K562 (cell line): ENCODE results near the gene SLC43A1. TPM values are rescaled to one million over a fixed set of nuclear protein-coding genes. Genes with fewer than 3 reads are reported as not detected.

ENCODE experiments used
- ATAC-seq: fragments of 200-7000 bp; cut with Tn5 transposase; 3 replicates; pipeline ENCODE4 v1.9.1; 2020; ENCODE audit warnings: moderate library complexity
- BruUV-seq: library from RNA; stranded (reverse); fragments of 400-500 nt; replicated peaks from 2 replicates; lab custom pipeline; 2021; lab: Mats Ljungman, UMichigan
- CTCF ChIA-PET: fragments of 300-600 bp; formaldehyde crosslinking; extraction: SDS; loops from one replicate; lab custom pipeline; 2021; ENCODE audit warnings: low intra/inter-chr PET ratio; lab: Yijun Ruan, JAX
- POLR2A ChIA-PET: fragments of 300-600, 350-650 bp; sonication (Branson Sonifier 250); formaldehyde crosslinking; extraction: SDS; loops from one replicate; lab custom pipeline; 2021; ENCODE audit warnings: antibody characterized with exemption, inconsistent platforms; lab: Yijun Ruan, JAX
- DNase-seq, 4 experiments: peaks; one replicate each; pipeline versions ENCODE4 v3.0.0 to v3.0.0-alpha.2; 2011 to 2018; ENCODE audit warnings: low spot score in 3 of 4, mixed read lengths in 3 of 4; ENCODE audit errors: extremely low read depth in 1 of 4
- FAIRE-seq: peaks from 2 replicates; lab custom pipeline; 2011; peaks lifted over from hg19 to GRCh38; lab: Jason Lieb, UNC
- H2AFZ ChIP-seq: 2 replicates; pipeline ENCODE4 v1.6.0; 2011; ENCODE audit warnings: low read depth, low read length, control low read depth, inconsistent platforms
- H3K27ac ChIP-seq: fragments of 200-600 bp; 3 replicates; pipeline ENCODE4 v1.8.0; 2011; ENCODE audit warnings: low read depth, mild to moderate bottlenecking, control low read depth, inconsistent platforms, low read length, moderate library complexity, mixed read lengths; ENCODE audit errors: extremely low read depth
- H3K27me3 ChIP-seq, 2 experiments: fragments of 300-600 bp in 1 of 2; 2 replicates in 1 of 2; 3 replicates in 1 of 2; pipeline versions ENCODE4 v1.6.0 to v1.8.0; 2011; ENCODE audit warnings: inconsistent platforms in 2 of 2, low read length in 2 of 2, mild to moderate bottlenecking in 1 of 2, mixed read lengths in 1 of 2, moderate library complexity in 1 of 2; ENCODE audit not compliant: control insufficient read depth in 2 of 2, insufficient read depth in 2 of 2
- H3K36me3 ChIP-seq: fragments of 300-600 bp; 3 replicates; pipeline ENCODE4 v1.8.0; 2011; ENCODE audit warnings: mild to moderate bottlenecking, low read length, inconsistent platforms; ENCODE audit not compliant: control insufficient read depth, insufficient read depth
- H3K4me1 ChIP-seq, 2 experiments: fragments of 200-600 bp in 1 of 2; replicated peaks in 1 of 2; 2 replicates in 1 of 2; 3 replicates in 1 of 2; pipeline versions ENCODE4 v1.5.1 to v1.8.0; 2011; ENCODE audit warnings: inconsistent platforms in 2 of 2, low read length in 2 of 2, mild to moderate bottlenecking in 1 of 2, mixed read lengths in 1 of 2, moderate library complexity in 1 of 2; ENCODE audit not compliant: control insufficient read depth in 2 of 2, insufficient read depth in 2 of 2
- H3K4me2 ChIP-seq: 2 replicates; pipeline ENCODE4 v1.6.1; 2011; ENCODE audit warnings: low read length, control low read depth, inconsistent platforms, mixed read lengths; ENCODE audit not compliant: insufficient read depth
- H3K4me3 ChIP-seq: fragments of 200-600 bp; sonication (generic), shearing (Covaris generic); 2 replicates; pipeline ENCODE4 v1.5.1; 2016; ENCODE audit warnings: control low read depth, inconsistent platforms
- H3K79me2 ChIP-seq: fragments of 200-600 bp; 3 replicates; pipeline ENCODE4 v1.8.0; 2011; ENCODE audit warnings: low read length, inconsistent platforms; ENCODE audit not compliant: control insufficient read depth, insufficient read depth
- H3K9ac ChIP-seq, 2 experiments: 2 replicates each; pipeline versions ENCODE4 v1.6.0 to v1.6.1; 2011; ENCODE audit warnings: low read depth in 2 of 2, low read length in 2 of 2, control low read depth in 1 of 2, inconsistent platforms in 1 of 2, mild to moderate bottlenecking in 1 of 2, mixed read lengths in 1 of 2; ENCODE audit not compliant: insufficient read depth in 1 of 2
- H3K9me1 ChIP-seq: one replicate; pipeline ENCODE4 v1.6.0; 2011; ENCODE audit warnings: inconsistent platforms, mild to moderate bottlenecking, low read length, moderate library complexity; ENCODE audit not compliant: control insufficient read depth, insufficient read depth
- H3K9me3 ChIP-seq: replicated peaks from 2 replicates; pipeline ENCODE4 v1.5.1; 2011; ENCODE audit warnings: low read depth, low read length, inconsistent platforms; ENCODE audit not compliant: control insufficient read depth, insufficient read depth
- H4K20me1 ChIP-seq: replicated peaks from 2 replicates; pipeline ENCODE4 v1.6.1; 2011; ENCODE audit warnings: low read length, inconsistent platforms, mixed read lengths; ENCODE audit not compliant: control insufficient read depth, insufficient read depth
- CXXC5 ChIP-seq: fragments of 250-450 bp; sonication (Bioruptor Pico); IDR thresholded peaks from 2 replicates; pipeline ENCODE4 v1.8.0; 2022; ENCODE audit warnings: inconsistent platforms, mild to moderate bottlenecking, moderate library complexity
- GTF2A2 ChIP-seq: IDR thresholded peaks from 2 replicates; pipeline ENCODE4 v1.6.1; 2016; ENCODE audit warnings: mild to moderate bottlenecking, missing genetic modification characterization, missing compliant biosample characterization
- HCFC1 ChIP-seq: IDR thresholded peaks from 2 replicates; pipeline ENCODE4 v1.6.1; 2012; ENCODE audit warnings: low read depth, low read length, improper control_type of control experiment
- PCBP2 ChIP-seq: fragments of 200-400 bp; formaldehyde crosslinking; IDR thresholded peaks from 2 replicates; pipeline ENCODE4 v1.6.1; 2018; ENCODE audit warnings: low read length, low read depth, mild to moderate bottlenecking, moderate library complexity; ENCODE audit not compliant: poor library complexity, severe bottlenecking
- SMAD4 ChIP-seq: fragments of 250-450 bp; sonication (Bioruptor Pico); conservative IDR thresholded peaks from 2 replicates; pipeline ENCODE4 v1.8.0; 2021; ENCODE audit warnings: inconsistent platforms, mild to moderate bottlenecking, moderate library complexity
- SMC3 ChIP-seq: conservative IDR thresholded peaks from 2 replicates; pipeline ENCODE4 v1.6.1; 2011; ENCODE audit warnings: low read depth, low read length, improper control_type of control experiment; ENCODE audit not compliant: insufficient read depth
- SRSF3 ChIP-seq: fragments of 200-400 bp; formaldehyde crosslinking; IDR thresholded peaks from 2 replicates; pipeline ENCODE4 v1.6.1; 2016; ENCODE audit warnings: mild to moderate bottlenecking, low read length, moderate library complexity; ENCODE audit not compliant: insufficient read depth
- TFAP4 ChIP-seq: sonication (generic); formaldehyde crosslinking; IDR thresholded peaks from 2 replicates; pipeline ENCODE4 v1.8.0; 2022; ENCODE audit warnings: missing genetic modification reagents, mild to moderate bottlenecking, moderate library complexity, borderline replicate concordance
- ZBTB7A ChIP-seq: IDR thresholded peaks from 2 replicates; pipeline ENCODE4 v1.6.1; 2011; ENCODE audit warnings: low read depth, mild to moderate bottlenecking, low read length, moderate library complexity, borderline replicate concordance; ENCODE audit not compliant: control insufficient read depth
- ZNF280B ChIP-seq: fragments of 250-450 bp; sonication (Bioruptor Pico); IDR thresholded peaks from 2 replicates; pipeline ENCODE4 v1.5.1; 2021; ENCODE audit warnings: mild to moderate bottlenecking
- ZNF586 ChIP-seq: fragments of 450-650 bp; formaldehyde crosslinking; conservative IDR thresholded peaks from 2 replicates; pipeline ENCODE4 v1.4.0; 2020; ENCODE audit warnings: mild to moderate bottlenecking, moderate library complexity
- WGBS: fragments of 100-300 bp; shearing (Covaris generic); methylation state at CpG from one replicate; pipeline ENCODE4 v1.1.6; 2016; ENCODE audit warnings: low coverage, mixed read lengths; ENCODE audit not compliant: insufficient coverage; ENCODE audit errors: missing lambda C conversion rate; 5-methylcytosine and 5-hydroxymethylcytosine counted together
- in situ Hi-C: fragments of 300-500 bp; cut with MboI; formaldehyde crosslinking; loops from 4 replicates; pipeline ENCODE4 v1.15.0; 2018; ENCODE audit warnings: inconsistent platforms, mixed read lengths
- intact Hi-C: fragments of 100-400 bp; cut with micrococcal nuclease; formaldehyde crosslinking; loops from 2 replicates; pipeline ENCODE4 v1.14.2; 2022
- polyA plus RNA-seq, 8 experiments: library from polyadenylated mRNA; depleted of rRNA in 4 of 8; stranded (reverse) in 5 of 8; unstranded in 3 of 8; fragments of >200 nt; fragmentation: Nextera tagmentation in 2 of 8; fragmentation: Illumina TruSeq in 1 of 8; extraction: Ambion mirVana in 2 of 8; extraction: Trizol in 1 of 8; gene quantifications; 2 replicates each; pipeline versions ENCODE4 v1.2.1 to v1.2.3, GENCODE V29; 2011 to 2014; ENCODE audit warnings: inconsistent platforms in 1 of 8, missing spikeins in 1 of 8
- total RNA-seq, 7 experiments: library from RNA; depleted of rRNA in 6 of 7; stranded (reverse); fragments of >200 nt in 6 of 7; fragmentation: Illumina TruSeq in 2 of 7; extraction: Trizol in 2 of 7; gene quantifications; 2 replicates each; pipeline versions ENCODE4 v1.2.1 to v1.2.3, GENCODE V29; 2011 to 2021; ENCODE audit warnings: low replicate concordance in 1 of 7
- TF ChIP-seq, protein P1 (sequence below): fragments of 250-450 bp; sonication (Bioruptor Pico); IDR thresholded peaks from 2 replicates; pipeline ENCODE4 v1.8.0; 2022; ENCODE audit warnings: inconsistent platforms, mild to moderate bottlenecking, moderate library complexity, borderline replicate concordance
- TF ChIP-seq, protein P2 (sequence below): fragments of 450-650 bp; formaldehyde crosslinking; IDR thresholded peaks from 2 replicates; pipeline ENCODE4 v1.4.0; 2020; ENCODE audit warnings: mild to moderate bottlenecking, moderate library complexity

SLC43A1 gene
- total and polyA plus RNA-seq, 9 of the 15 experiments (the other 6 are each of a cell fraction or from before 2014, with no cell fraction given) = 2.6 to 41.8 (median 24.6) TPM

GRCh38 chr11:57456960-57457642, 58.4 kb downstream of the SLC43A1 start:
- WGBS = 19% methylated on average over 19 of the region's 19 CpGs
- H3K27ac ChIP-seq = no peak overlapping the region
- in situ Hi-C loops (loop anchor here (10.0 kb wide), 1 partner anchor 188 kb away; the partner anchor contains the start of gene YPEL4), intact Hi-C loops (loop anchor here (1.0 to 5.0 kb wide), 8 partner anchors 23 to 1065 kb away; no protein-coding TSS in a partner anchor)
- H4K20me1 ChIP-seq = no peaks in the 10 kb centered on the region
- H3K4me2 ChIP-seq = 0 out of 2 replicates have a peak overlapping the region, but pooled peaks have one; percentile 16
- peak; percentile 94 for FAIRE-seq
- no peaks in the 10 kb centered on the region for H3K27me3 ChIP-seq
- peak; percentile 79 for ATAC-seq
- ChIA-PET POLR2A (interaction anchor here (0.6 to 1.2 kb wide), 4 partner anchors 29 to 285 kb away, joined by 3 to 4 read pairs (median 3); no protein-coding TSS in a partner anchor), CTCF (interaction anchor here (0.5 to 3.6 kb wide), 10 partner anchors 29 to 1055 kb away, joined by 3 to 32 read pairs (median 3); partner anchors contain the start of gene UBE2L6)
- H3K9ac ChIP-seq = no peak overlapping the region
- peaks cover 19 to 45% of the 10 kb centered on the region in 2 experiments for H3K4me1 ChIP-seq
- no peak overlapping the region for H3K4me3 ChIP-seq
- no peaks in the 10 kb centered on the region for H3K36me3 ChIP-seq
- no peaks in the 10 kb centered on the region for H3K9me3 ChIP-seq
- BruUV-seq = no TSS peak
- H2AFZ ChIP-seq = peak overlapping the region; percentile 76
- no peaks in the 10 kb centered on the region for H3K9me1 ChIP-seq
- H3K79me2 ChIP-seq = no peaks in the 10 kb centered on the region
- DNase-seq = peak; percentile 78 to 92 (median 79)
- TF ChIP-seq ZNF586 = no peak
- TF ChIP-seq SMAD4 = 0 out of 2 replicates have a peak, but pooled peaks have one; percentile 27
- TF ChIP-seq SRSF3 = no peak
- TF ChIP-seq, protein P1, sequence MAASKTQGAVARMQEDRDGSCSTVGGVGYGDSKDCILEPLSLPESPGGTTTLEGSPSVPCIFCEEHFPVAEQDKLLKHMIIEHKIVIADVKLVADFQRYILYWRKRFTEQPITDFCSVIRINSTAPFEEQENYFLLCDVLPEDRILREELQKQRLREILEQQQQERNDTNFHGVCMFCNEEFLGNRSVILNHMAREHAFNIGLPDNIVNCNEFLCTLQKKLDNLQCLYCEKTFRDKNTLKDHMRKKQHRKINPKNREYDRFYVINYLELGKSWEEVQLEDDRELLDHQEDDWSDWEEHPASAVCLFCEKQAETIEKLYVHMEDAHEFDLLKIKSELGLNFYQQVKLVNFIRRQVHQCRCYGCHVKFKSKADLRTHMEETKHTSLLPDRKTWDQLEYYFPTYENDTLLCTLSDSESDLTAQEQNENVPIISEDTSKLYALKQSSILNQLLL = no peak
- TF ChIP-seq CXXC5 (CRISPR knock-in tag) = peak; percentile 23; the same call in 1 of the 2 replicates
- TF ChIP-seq TFAP4 (CRISPR knock-in tag) = peak; percentile 67; the same call in 1 of the 2 replicates
- TF ChIP-seq HCFC1 = no peak
- 0 out of 2 replicates have a peak, but pooled peaks have one; percentile 28 for TF ChIP-seq ZBTB7A
- no peak for TF ChIP-seq PCBP2
- TF ChIP-seq, protein P2, sequence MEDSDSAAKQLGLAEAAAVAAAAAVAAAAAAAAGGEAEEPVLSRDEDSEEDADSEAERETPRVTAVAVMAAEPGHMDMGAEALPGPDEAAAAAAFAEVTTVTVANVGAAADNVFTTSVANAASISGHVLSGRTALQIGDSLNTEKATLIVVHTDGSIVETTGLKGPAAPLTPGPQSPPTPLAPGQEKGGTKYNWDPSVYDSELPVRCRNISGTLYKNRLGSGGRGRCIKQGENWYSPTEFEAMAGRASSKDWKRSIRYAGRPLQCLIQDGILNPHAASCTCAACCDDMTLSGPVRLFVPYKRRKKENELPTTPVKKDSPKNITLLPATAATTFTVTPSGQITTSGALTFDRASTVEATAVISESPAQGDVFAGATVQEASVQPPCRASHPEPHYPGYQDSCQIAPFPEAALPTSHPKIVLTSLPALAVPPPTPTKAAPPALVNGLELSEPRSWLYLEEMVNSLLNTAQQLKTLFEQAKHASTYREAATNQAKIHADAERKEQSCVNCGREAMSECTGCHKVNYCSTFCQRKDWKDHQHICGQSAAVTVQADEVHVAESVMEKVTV = peak; percentile 87
- TF ChIP-seq GTF2A2 = no peak
- no peak for TF ChIP-seq ZNF280B
- peak; percentile 93 for TF ChIP-seq SMC3
